AG09319 (cell line): Measurements from ENCODE around the gene GEMIN8.

Experiments used
- DNase-seq: peaks from one replicate; pipeline ENCODE4 v3.0.0-alpha.2; 2010; ENCODE audit warnings: low read depth; ENCODE audit errors: extremely low read depth
- CTCF ChIP-seq: IDR thresholded peaks from 2 replicates; pipeline ENCODE4 v1.5.1; 2011; ENCODE audit warnings: low read depth, mild to moderate bottlenecking, inconsistent platforms, low read length, moderate library complexity

Gene GEMIN8

GRCh38 chrX:14062524-14062923 lies 32.8 kb upstream of the GEMIN8 start:
- no peak for DNase-seq
- no peak for TF ChIP-seq CTCF

- TF ChIP-seq CTCF = no peak
- DNase-seq = no peak
Observed at GRCh38 chrX:14056206-14056605, 26.5 kb upstream of the GEMIN8 start.

GRCh38 chrX:14051416-14051815 lies 21.7 kb upstream of the GEMIN8 start:
- TF ChIP-seq CTCF = no peak
- DNase-seq = no peak

- no peak for DNase-seq
- no peak for TF ChIP-seq CTCF
Observed at GRCh38 chrX:14050709-14051108, 21.0 kb upstream of the GEMIN8 start.

- DNase-seq = no peak
- TF ChIP-seq CTCF = no peak
Observed at GRCh38 chrX:14043209-14043608, 13.5 kb upstream of the GEMIN8 start.

GRCh38 chrX:14039344-14039743 lies 9.7 kb upstream of the GEMIN8 start:
- peak; percentile 66 for TF ChIP-seq CTCF
- no peak for DNase-seq

GRCh38 chrX:14038375-14039085 lies 8.8 kb upstream of the GEMIN8 start:
- no peak for TF ChIP-seq CTCF
- no peak for DNase-seq
